RWPE1 (cell line): ENCODE measurements around the gene CTSA.

Source experiments
- CTCF ChIA-PET: fragments of 350-600 bp; sonication (Branson Sonifier 250); formaldehyde crosslinking; extraction: SDS; loops from one replicate; lab custom pipeline; 2021; lab: Yijun Ruan, JAX
- POLR2A ChIA-PET: fragments of 400-600 bp; formaldehyde crosslinking; extraction: SDS; loops from one replicate; lab custom pipeline; 2020; ENCODE audit warnings: antibody characterized with exemption; ENCODE audit not compliant: low non-redundant PET; lab: Yijun Ruan, JAX
- DNase-seq: peaks from one replicate; pipeline ENCODE4 v3.0.0; 2012; ENCODE audit warnings: low spot score
- H3K27ac ChIP-seq: fragments of 450-650 bp; 2 replicates; pipeline ENCODE4 v1.5.1; 2017
- TF ChIP-seq, protein P1 (sequence below): fragments of 450-650 bp; conservative IDR thresholded peaks from 2 replicates; pipeline ENCODE4 v1.5.1; 2017; ENCODE audit warnings: low read depth, mild to moderate bottlenecking

The CTSA gene

GRCh38 chr20:45947110-45947866, 56.2 kb downstream of the CTSA start:
- H3K27ac ChIP-seq = peak overlapping the region; percentile 86
- TF ChIP-seq, protein P1, sequence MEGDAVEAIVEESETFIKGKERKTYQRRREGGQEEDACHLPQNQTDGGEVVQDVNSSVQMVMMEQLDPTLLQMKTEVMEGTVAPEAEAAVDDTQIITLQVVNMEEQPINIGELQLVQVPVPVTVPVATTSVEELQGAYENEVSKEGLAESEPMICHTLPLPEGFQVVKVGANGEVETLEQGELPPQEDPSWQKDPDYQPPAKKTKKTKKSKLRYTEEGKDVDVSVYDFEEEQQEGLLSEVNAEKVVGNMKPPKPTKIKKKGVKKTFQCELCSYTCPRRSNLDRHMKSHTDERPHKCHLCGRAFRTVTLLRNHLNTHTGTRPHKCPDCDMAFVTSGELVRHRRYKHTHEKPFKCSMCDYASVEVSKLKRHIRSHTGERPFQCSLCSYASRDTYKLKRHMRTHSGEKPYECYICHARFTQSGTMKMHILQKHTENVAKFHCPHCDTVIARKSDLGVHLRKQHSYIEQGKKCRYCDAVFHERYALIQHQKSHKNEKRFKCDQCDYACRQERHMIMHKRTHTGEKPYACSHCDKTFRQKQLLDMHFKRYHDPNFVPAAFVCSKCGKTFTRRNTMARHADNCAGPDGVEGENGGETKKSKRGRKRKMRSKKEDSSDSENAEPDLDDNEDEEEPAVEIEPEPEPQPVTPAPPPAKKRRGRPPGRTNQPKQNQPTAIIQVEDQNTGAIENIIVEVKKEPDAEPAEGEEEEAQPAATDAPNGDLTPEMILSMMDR = no peak
- ChIA-PET POLR2A (interaction anchor here (1.0 to 5.6 kb wide), 3 partner anchors 13 to 23 kb away, joined by 3 to 35 read pairs (median 5); partner anchors contain the start of gene PCIF1), CTCF (interaction anchor here (0.6 to 3.4 kb wide), 9 partner anchors 16 to 771 kb away, joined by 3 to 19 read pairs (median 4); no protein-coding TSS in a partner anchor)
- DNase-seq = no peak

DNA sequence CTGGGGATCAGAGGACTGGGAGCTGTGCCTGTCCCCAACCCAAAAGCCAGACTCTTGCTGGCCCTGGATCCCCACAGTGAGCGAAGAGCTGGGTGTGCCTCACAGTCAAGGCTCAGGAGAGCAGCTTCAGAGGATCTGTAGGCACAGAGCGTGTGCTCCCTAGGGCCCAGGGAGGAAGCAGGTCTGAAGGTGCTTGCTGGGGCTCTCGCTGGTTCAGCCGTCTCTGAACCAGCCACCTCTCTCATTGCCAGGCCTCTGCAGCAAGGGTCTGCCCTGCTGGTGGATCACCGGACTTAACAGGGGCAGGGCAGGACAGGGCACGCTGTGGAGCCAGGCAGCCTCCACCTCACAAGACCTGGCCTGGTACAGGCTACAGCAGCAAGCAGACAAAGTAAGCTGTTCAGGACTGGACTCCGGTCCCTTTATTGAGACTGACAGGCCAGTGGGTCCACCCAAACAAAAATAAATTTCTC, 57.2 kb downstream of the CTSA start:
- POLR2A ChIA-PET = interaction anchor here (0.6 to 5.6 kb wide), 3 partner anchors 14 to 987 kb away, joined by 4 to 35 read pairs (median 6); partner anchors contain the start of gene PCIF1
- peak overlapping the region; percentile 86 for H3K27ac ChIP-seq
- CTCF ChIA-PET = interaction anchor here (0.6 to 3.4 kb wide), 7 partner anchors 12 to 450 kb away, joined by 3 to 19 read pairs (median 4); no protein-coding TSS in a partner anchor
- no peak for DNase-seq
- TF ChIP-seq, protein P1 = no peak
